ENCODE results near the gene BRF1. TPM values are rescaled to one million over a fixed set of nuclear protein-coding genes. Genes with fewer than 3 reads are reported as not detected.

Gene BRF1
- total and polyA plus RNA-seq, 2 of the 8 experiments (the other 6 are each of a cell fraction or from before 2014, with no cell fraction given), result 7.7 to 18.3 TPM

- no peak for TF ChIP-seq CTCF (IDR thresholded peaks at IDR 0.05; ENCODE audit: control extremely low read depth in 1 of 3, insufficient read depth in 1 of 3, low read depth in 1 of 3, low read length in 3 of 3)
- TF ChIP-seq RXRA (IDR thresholded peaks at IDR 0.05; ENCODE audit: insufficient read depth, low read depth, low read length), result no peak
- TF ChIP-seq KDM1A (IDR thresholded peaks at IDR 0.05; ENCODE audit: borderline replicate concordance, low read length), result no peak
- no peak for TF ChIP-seq SP4 (IDR thresholded peaks at IDR 0.05; ENCODE audit: low read length)
- TF ChIP-seq SAP30 (IDR thresholded peaks at IDR 0.05; ENCODE audit: insufficient read depth, insufficient replicate concordance, low read length), result no peak
Observed at GRCh38 chr14:105275267-105275946, 25.4 kb downstream of the BRF1 start (continued).
